Lung (tissue), 12 donors: ENCODE results near the gene TCF25. TPM values are rescaled to one million over a fixed set of nuclear protein-coding genes. Genes with fewer than 3 reads are reported as not detected.

ENCODE experiments used
- ATAC-seq: fragments of 200-7000 bp; cut with Tn5 transposase; one replicate; pipeline ENCODE4 v1.9.1; 2020; ENCODE audit warnings: moderate number of reproducible peaks; ENCODE audit not compliant: insufficient read depth, low FRiP score
- DNase-seq, 3 donors: peaks; one replicate each; pipeline ENCODE4 v3.0.0-alpha.2; 2013 to 2017
- H3K27ac ChIP-seq, 2 donors: one replicate each; pipeline ENCODE4 v1.5.1; 2013; ENCODE audit warnings: mild to moderate bottlenecking in 2 of 2, moderate library complexity in 2 of 2, control low read depth in 1 of 2, inconsistent platforms in 1 of 2, low read depth in 1 of 2, low read length in 1 of 2
- H3K27me3 ChIP-seq, 3 donors: one replicate each; pipeline ENCODE4 v1.5.1; 2013; ENCODE audit warnings: low read length in 2 of 3; ENCODE audit not compliant: control insufficient read depth in 3 of 3, insufficient read depth in 3 of 3
- H3K36me3 ChIP-seq, 4 donors: one replicate each; pipeline ENCODE4 v1.5.1; 2013; ENCODE audit warnings: low read length in 4 of 4, mild to moderate bottlenecking in 1 of 4, moderate library complexity in 1 of 4; ENCODE audit not compliant: control insufficient read depth in 4 of 4, insufficient read depth in 4 of 4
- H3K4me1 ChIP-seq, 5 donors: one replicate each; pipeline ENCODE4 v1.5.1; 2013; ENCODE audit warnings: low read length in 5 of 5, mild to moderate bottlenecking in 2 of 5, moderate library complexity in 1 of 5; ENCODE audit not compliant: control insufficient read depth in 5 of 5, insufficient read depth in 5 of 5
- H3K4me3 ChIP-seq: one replicate; pipeline ENCODE4 v1.5.1; 2013; ENCODE audit warnings: mild to moderate bottlenecking, control low read depth, moderate library complexity
- H3K9ac ChIP-seq, 2 donors: one replicate each; pipeline ENCODE4 v1.5.1; 2013; ENCODE audit warnings: low read length in 2 of 2, control low read depth in 1 of 2; ENCODE audit not compliant: insufficient read depth in 1 of 2
- H3K9me3 ChIP-seq, 4 donors: one replicate each; pipeline ENCODE4 v1.5.1; 2013; ENCODE audit warnings: low read length in 3 of 4, mild to moderate bottlenecking in 1 of 4, moderate library complexity in 1 of 4; ENCODE audit not compliant: control insufficient read depth in 4 of 4, insufficient read depth in 3 of 4
- WGBS, 2 donors: extraction: QIAGEN DNeasy Blood & Tissue Kit; methylation state at CpG; one replicate each; pipeline ENCODE4 v1.1.7; 2013; 5-methylcytosine and 5-hydroxymethylcytosine counted together
- polyA plus RNA-seq, 2 donors: library from polyadenylated mRNA; stranded (reverse); fragments of 200-250 nt; gene quantifications; one replicate each; pipeline ENCODE4 v1.2.1, GENCODE V29; 2013
- total RNA-seq, 2 donors: library from RNA; depleted of rRNA in 1 of 2; stranded (reverse); fragments of >200 nt in 1 of 2; gene quantifications; one replicate each; pipeline ENCODE4 v1.2.1, GENCODE V29; 2014 to 2021
- TF ChIP-seq, protein P1 (sequence below): IDR thresholded peaks from 2 replicates; pipeline ENCODE4 v1.5.1; 2012; ENCODE audit warnings: mild to moderate bottlenecking; ENCODE audit errors: control extremely low read depth, extremely low read depth
- donor health status: control.
- donor health status: control.
- donor health status: Bipolar disorder and iron deficiency.
- donor health status: healthy.
- donor health status: DM: yes; HTN: yes; CAD: no.

The TCF25 gene
- total and polyA plus RNA-seq, 4 donors, result 106 to 212 (median 129) TPM

DNA sequence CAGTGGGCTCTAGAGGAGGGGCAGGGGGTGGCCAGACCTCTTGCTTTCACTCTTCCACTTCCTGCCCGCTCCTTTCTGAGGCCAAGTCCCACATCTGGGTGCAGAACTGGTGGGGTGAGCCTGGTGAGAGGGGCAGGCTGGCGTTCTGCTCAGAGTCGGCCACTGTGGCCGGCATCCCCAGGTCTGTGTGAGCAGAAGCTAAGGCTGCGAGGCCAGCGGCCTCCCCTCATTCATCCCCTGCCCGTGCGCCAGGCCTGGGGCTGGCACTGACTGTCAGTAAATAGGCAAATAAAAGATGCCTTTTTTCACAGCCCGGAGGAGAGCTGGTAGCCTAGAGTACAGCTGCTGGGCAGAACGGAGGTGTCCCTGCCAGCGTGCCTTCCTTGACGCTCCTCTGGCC, 76.4 kb downstream of the TCF25 start:
- H3K9me3 ChIP-seq, result no peaks in the 10 kb centered on the region
- no peak overlapping the region for H3K9ac ChIP-seq
- H3K36me3 ChIP-seq, result peaks cover 0 to 3% (median 1%) of the 10 kb centered on the region in 4 donors
- no peak for DNase-seq
- peaks cover 0 to 3% (median 2%) of the 10 kb centered on the region in 3 donors for H3K27me3 ChIP-seq
- H3K4me1 ChIP-seq, result peaks cover 0 to 13% (median 0%) of the 10 kb centered on the region in 5 donors
- H3K4me3 ChIP-seq, result no peak overlapping the region
- peak overlapping the region in 1 of 2 donors; percentile 33 for H3K27ac ChIP-seq
- no peak for ATAC-seq
- TF ChIP-seq, protein P1, sequence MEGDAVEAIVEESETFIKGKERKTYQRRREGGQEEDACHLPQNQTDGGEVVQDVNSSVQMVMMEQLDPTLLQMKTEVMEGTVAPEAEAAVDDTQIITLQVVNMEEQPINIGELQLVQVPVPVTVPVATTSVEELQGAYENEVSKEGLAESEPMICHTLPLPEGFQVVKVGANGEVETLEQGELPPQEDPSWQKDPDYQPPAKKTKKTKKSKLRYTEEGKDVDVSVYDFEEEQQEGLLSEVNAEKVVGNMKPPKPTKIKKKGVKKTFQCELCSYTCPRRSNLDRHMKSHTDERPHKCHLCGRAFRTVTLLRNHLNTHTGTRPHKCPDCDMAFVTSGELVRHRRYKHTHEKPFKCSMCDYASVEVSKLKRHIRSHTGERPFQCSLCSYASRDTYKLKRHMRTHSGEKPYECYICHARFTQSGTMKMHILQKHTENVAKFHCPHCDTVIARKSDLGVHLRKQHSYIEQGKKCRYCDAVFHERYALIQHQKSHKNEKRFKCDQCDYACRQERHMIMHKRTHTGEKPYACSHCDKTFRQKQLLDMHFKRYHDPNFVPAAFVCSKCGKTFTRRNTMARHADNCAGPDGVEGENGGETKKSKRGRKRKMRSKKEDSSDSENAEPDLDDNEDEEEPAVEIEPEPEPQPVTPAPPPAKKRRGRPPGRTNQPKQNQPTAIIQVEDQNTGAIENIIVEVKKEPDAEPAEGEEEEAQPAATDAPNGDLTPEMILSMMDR, result no peak
- 89 to 94% methylated on average over 12 of the region's 12 CpGs for WGBS, 2 donors

DNA sequence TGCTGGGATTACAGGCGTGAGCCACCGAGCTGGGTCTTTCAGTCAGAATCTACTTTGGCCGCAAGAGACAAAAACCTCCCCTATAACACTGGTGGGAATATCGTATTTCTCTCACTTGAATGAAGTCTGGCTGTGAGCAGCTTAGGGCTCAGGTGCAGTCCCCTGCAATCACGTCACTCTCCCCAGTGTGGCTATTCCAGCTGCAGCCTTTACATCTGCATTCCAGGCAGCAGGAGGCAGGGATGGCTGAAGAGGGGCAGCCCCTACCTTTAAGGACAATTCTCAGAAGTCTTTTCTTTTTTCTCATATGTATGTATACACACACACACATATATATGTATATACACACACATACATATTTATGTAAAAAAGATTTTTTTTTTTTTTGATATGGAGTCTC, 78.1 kb downstream of the TCF25 start:
- peaks cover 0 to 4% (median 3%) of the 10 kb centered on the region in 4 donors for H3K36me3 ChIP-seq
- H3K4me1 ChIP-seq, result peaks cover 0 to 13% (median 0%) of the 10 kb centered on the region in 5 donors
- no peak overlapping the region for H3K27ac ChIP-seq
- TF ChIP-seq, protein P1, result no peak
- H3K9me3 ChIP-seq, result no peaks in the 10 kb centered on the region
- no peak overlapping the region for H3K9ac ChIP-seq
- WGBS, 2 donors, result 93 to 94% methylated on average over 5 of the region's 5 CpGs
- no peak overlapping the region for H3K4me3 ChIP-seq
- peaks cover 0 to 3% (median 0%) of the 10 kb centered on the region in 3 donors for H3K27me3 ChIP-seq
- no peak for ATAC-seq
- no peak for DNase-seq

DNA sequence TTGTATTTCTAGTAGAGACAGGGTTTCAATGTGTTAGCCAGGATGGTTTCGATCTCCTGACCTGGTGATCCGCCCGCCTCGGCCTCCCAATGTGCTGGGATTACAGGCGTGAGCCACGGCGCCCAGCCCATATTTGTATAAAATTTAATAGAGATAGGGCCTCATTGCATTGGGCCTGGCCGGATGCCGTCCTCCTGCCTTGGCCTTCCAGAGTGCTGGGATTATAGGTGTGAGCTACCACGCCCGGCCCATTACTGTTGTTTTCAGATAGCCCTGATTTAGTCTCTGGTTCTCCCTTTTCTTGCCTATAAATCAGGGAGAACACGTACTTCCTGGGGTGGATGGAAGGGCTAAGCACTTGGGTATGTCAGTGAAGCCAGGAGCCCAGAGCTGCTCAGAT, 78.7 kb downstream of the TCF25 start:
- Histone ChIP-seq H3K4me3 (no peak overlapping the region), H3K27me3 (peaks cover 0 to 3% (median 0%) of the 10 kb centered on the region in 3 donors), H3K9ac (no peak overlapping the region), H3K27ac (no peak overlapping the region), H3K9me3 (no peaks in the 10 kb centered on the region), H3K36me3 (peaks cover 0 to 8% (median 3%) of the 10 kb centered on the region in 4 donors), H3K4me1 (peaks cover 0 to 13% (median 0%) of the 10 kb centered on the region in 5 donors)
- TF ChIP-seq, protein P1, result no peak
- ATAC-seq, result no peak
- WGBS, 2 donors, result 95 to 97% methylated on average over 12 of the region's 12 CpGs
- no peak for DNase-seq

DNA sequence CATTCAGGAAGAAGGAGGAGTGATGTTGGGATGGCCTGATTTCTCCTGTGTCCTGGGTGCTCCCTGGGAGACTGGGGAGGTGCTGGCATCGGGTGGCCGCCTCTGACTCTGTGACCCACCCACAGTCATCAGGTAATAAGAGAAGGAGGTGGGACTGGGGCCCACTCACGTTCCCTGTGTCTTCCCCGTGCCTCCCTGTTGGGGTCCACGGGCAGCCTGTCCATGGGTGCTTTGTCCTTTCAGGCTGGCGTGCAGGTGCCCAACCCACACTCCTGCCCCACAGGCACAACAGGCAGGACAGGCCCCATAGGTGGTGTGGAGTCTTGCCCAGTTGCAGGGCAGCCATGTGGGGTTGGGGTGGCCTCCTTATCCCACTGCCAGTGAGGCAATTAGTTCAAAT, 79.2 kb downstream of the TCF25 start:
- peaks cover 0 to 13% (median 0%) of the 10 kb centered on the region in 5 donors for H3K4me1 ChIP-seq
- H3K9me3 ChIP-seq, result no peaks in the 10 kb centered on the region
- H3K9ac ChIP-seq, result no peak overlapping the region
- no peak for ATAC-seq
- H3K36me3 ChIP-seq, result peaks cover 0 to 12% (median 3%) of the 10 kb centered on the region in 4 donors
- no peaks in the 10 kb centered on the region for H3K27me3 ChIP-seq
- DNase-seq, result no peak
- no peak overlapping the region for H3K27ac ChIP-seq
- no peak overlapping the region for H3K4me3 ChIP-seq
- WGBS, 2 donors, result 93 to 94% methylated on average over 6 of the region's 6 CpGs
- TF ChIP-seq, protein P1, result no peak
